HG03097 (cell line): ENCODE data around the gene TTBK2.
"Not testable (repeated sequence)": the region's sequence is repeated elsewhere in the genome, so short reads cannot be mapped to it uniquely, and the experiment has no call there.

Experiments
- ATAC-seq: cut with Tn5 transposase; IDR thresholded peaks from one replicate; pipeline ENCODE4 v1.9.1; 2021; ENCODE audit not compliant: unreplicated experiment, low FRiP score

Gene TTBK2

GRCh38 chr15:42772144-42772543 is 148.4 kb downstream of the TTBK2 start:
- no peak for ATAC-seq

DNA sequence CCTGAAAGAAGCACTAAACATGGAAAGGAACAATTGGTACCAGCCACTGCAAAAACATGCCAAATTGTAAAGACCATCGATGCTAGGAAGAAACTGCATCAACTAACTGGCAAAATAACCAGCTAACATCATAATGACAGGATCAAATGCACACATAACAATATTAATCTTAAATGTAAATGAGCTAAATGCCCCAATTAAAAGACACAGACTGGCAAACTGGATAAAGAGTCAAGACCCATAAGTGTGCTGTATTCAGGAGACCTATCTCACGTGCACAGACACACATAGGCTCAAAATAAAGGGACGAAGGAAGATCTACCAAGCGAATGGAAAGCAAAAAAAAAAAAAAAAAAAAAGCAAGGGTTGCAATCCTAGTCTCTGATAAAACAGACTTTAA is 154.5 kb downstream of the TTBK2 start:
- not testable (repeated sequence) for ATAC-seq

GRCh38 chr15:42764154-42764731 is 156.3 kb downstream of the TTBK2 start:
- ATAC-seq: not testable (repeated sequence)

DNA sequence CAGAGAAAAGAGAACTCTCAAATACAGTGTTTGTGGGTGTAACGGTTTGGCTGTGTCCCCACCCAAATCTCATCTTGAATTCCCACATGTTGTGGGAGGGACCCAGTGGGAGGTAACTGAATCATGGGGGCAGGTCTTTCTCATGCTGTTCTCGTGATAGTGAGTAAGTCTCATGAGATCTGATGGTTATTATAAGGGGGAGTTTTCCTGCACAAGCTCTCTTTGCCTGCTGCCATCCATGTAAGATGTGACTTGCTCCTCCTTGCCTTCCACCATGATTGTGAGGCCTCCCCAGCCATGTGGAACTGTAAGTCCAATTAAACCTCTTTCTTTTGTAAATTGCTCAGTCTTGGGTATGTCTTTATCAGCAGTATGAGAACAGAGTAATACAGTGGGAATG is 158.8 kb downstream of the TTBK2 start:
- not testable (repeated sequence) for ATAC-seq

DNA sequence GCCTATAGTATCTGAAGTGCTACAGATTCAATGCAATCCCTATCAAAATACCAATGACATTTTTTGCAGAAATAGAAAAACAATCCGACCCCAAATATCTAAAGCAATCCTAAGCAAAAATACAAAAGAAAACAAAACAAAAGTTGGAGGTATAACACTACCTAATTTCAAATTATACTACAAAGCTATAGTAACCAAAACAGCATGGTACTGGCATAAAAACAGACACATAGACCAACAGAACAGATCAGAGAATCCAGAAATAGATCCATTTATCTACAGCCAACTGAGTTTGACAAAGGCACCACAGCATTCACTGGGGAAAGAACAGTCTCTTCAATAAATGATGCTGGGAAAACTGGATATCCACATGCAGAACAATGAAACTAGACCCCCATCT is 159.8 kb downstream of the TTBK2 start:
- no peak for ATAC-seq

DNA sequence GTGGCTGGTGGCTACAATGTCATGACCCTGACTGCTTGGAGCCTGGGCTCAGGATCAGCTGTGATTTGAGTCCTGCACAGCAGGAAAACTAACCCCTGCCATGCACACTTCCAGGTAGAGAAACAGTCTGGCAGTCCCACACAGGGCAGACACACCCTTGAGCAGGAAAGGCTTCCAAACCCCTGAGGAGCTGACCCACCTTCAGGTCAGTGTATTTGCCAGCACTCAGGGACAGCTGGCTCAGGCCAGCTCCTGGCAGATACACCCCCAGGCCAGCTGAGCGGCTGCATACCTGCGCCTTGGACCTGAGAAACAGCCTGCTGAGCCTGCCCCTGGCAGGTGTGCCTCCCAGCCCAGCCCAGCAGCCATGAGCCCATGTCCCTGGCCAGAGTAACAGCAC is 161.5 kb downstream of the TTBK2 start:
- no peak for ATAC-seq

DNA sequence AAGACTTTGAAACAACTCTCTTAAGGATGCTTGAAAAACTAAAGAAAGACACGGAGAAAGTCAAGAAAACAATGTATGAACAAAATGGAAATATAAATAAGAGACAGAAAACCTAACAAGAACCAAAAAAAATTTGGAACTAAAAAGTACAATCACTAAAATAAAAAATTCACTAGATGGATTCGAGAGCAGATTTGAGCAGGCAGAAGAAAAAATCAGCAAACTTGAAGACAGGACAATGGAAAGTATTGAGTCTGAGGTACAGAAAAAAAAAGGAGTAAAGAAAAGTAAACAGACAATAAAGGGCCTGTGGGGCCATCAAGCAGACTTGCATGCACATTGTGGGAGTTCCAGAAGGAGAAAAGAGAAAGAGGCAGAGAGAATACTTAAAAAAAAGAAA is 170.3 kb downstream of the TTBK2 start:
- ATAC-seq: no peak

GRCh38 chr15:42749266-42749665 is 171.3 kb downstream of the TTBK2 start:
- no peak for ATAC-seq

DNA sequence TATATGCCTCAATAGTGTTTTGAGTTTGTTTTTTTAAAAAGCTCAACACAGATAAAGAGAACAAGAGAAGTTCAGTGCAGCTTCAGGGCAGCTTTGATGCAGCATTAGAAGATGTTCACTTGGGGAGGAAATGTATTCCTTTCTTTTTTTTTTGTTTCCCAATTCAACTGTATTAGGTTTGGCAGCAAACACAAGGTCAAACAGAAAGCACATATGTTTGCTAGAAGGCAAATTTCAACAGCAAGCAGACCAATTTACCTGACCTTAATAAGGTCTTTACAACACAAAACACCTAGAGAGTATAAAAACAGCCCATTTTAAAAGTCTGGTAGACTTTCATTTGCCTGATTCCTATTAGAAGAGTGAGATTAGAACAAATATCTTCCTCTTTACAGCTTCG is 176.4 kb downstream of the TTBK2 start:
- no peak for ATAC-seq

DNA sequence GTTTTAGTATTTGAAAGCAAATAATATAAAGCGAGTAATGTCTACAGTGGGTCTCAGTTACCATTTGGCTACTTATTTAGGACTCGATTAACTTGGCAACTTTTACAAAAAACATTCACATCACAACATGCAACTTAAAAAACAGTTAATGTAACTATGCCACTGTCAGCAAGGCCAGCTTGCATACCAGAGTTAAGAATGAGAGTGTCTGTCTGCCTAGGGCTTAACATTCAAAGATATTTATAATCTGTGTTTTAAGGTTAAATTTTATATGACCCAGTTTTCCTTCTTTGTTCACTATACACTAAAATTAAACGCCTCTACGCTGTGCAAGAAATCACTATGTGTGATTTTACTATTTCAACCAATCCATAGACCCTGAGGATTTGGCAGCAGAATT is 178.4 kb downstream of the TTBK2 start:
- ATAC-seq: no peak

- no peak for ATAC-seq
These were observed 178.9 kb downstream of the TTBK2 start for GRCh38 chr15:42741710-42742109.

GRCh38 chr15:42737529-42738328 is 182.8 kb downstream of the TTBK2 start:
- no peak for ATAC-seq

DNA sequence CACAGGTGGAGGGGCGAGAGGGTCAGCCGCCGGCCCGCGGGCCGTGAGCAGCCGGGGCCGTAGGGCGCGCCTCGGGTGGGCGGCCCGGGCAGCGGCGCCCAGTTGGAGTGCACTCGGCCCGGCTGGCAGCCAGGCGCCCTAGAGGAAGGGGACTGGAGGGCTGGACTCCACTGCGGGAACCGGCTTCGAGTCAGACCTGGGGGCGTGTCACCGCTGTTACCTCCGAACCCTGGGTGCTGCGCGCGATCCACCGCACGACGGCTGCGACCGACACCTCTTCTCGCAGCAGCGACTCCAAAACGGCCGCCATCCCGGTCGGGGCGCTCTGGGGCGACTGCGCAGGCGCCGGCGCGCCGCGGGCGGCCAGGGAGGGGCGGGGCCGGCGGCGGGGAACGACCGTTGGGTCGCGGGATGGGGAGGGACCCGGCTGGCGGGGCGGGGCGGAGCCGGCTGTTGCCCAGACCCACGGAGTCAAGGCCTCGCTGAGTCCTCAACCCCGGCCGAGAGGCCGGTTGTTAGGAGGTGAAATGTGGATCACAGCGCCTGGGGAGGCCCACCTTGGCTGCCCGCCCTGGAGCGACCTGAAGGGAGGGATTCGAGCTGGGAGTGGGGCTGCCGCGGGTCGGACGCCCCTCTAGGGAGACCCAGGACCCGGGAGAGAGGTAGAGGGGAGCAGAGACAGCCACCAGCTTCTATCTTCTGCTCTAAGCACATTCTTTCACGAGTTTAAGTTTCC is 183.6 kb downstream of the TTBK2 start, which contains the start of gene CDAN1:
Gene CDAN1, minus strand, starts transcription at position 336 of the 736 bp plus-strand sequence. Its CDS starts 26 bp downstream, at position 310.
- peak; percentile 69 for ATAC-seq

- no peak for ATAC-seq
These were observed 184.3 kb downstream of the TTBK2 start for GRCh38 chr15:42736178-42736792.

- no peak for ATAC-seq
These were observed 185.0 kb downstream of the TTBK2 start for GRCh38 chr15:42735382-42736165.

- ATAC-seq: no peak
These were observed 186.4 kb downstream of the TTBK2 start for GRCh38 chr15:42734076-42734672.

- ATAC-seq: no peak
These were observed 187.6 kb downstream of the TTBK2 start for GRCh38 chr15:42733027-42733426.

- no peak for ATAC-seq
These were observed 188.3 kb downstream of the TTBK2 start for GRCh38 chr15:42732095-42732827.

GRCh38 chr15:42731461-42731860 is 189.1 kb downstream of the TTBK2 start:
- ATAC-seq: no peak
